B cell (primary cell): ENCODE results near the gene ZNF710. TPM values are rescaled to one million over a fixed set of nuclear protein-coding genes. Genes with fewer than 3 reads are reported as not detected.

Experiments
- ATAC-seq: fragments of 200-7000 bp; cut with Tn5 transposase; one replicate; pipeline ENCODE4 v1.10.0; 2021; ENCODE audit warnings: low read depth, mild to moderate bottlenecking, moderate number of reproducible peaks, moderate library complexity
- CTCF ChIA-PET: fragments of 350-600 bp; sonication (Branson Sonifier 250); formaldehyde crosslinking; loops from one replicate; lab custom pipeline; 2021; ENCODE audit warnings: antibody characterized with exemption, inconsistent platforms; lab: Charles Lee
- POLR2A ChIA-PET: fragments of 350-600 bp; sonication (Branson Sonifier 250); formaldehyde crosslinking; loops from one replicate; lab custom pipeline; 2021; ENCODE audit warnings: antibody characterized with exemption; lab: Charles Lee
- DNase-seq: peaks from one replicate; pipeline ENCODE4 v3.0.0; 2013
- H2AFZ ChIP-seq: 2 replicates; pipeline ENCODE4 v1.6.1; 2012; ENCODE audit warnings: mild to moderate bottlenecking, low read depth, low read length; ENCODE audit not compliant: insufficient read depth, poor library complexity, severe bottlenecking
- H3K27ac ChIP-seq, 2 donors: 1 replicate in 1 of 2; 2 replicates in 1 of 2; pipeline ENCODE4 v1.5.1; 2012 to 2013; ENCODE audit warnings: low read length in 2 of 2, mild to moderate bottlenecking in 2 of 2, moderate library complexity in 1 of 2
- H3K27me3 ChIP-seq, 4 experiments: fragments of 200-600 bp in 1 of 4; sonication (generic) in 1 of 4; replicated peaks in 1 of 4; 1 replicate in 2 of 4; 2 replicates in 2 of 4; pipeline versions ENCODE4 v1.6.1 to v1.7.0; 2013 to 2016; ENCODE audit warnings: low read length in 3 of 4, mild to moderate bottlenecking in 2 of 4, mixed read lengths in 1 of 4, moderate library complexity in 1 of 4; ENCODE audit not compliant: insufficient read depth in 4 of 4, control insufficient read depth in 3 of 4; ENCODE audit errors: control extremely low read depth in 1 of 4
- H3K36me3 ChIP-seq, 2 experiments: replicated peaks in 1 of 2; 1 replicate in 1 of 2; 2 replicates in 1 of 2; pipeline versions ENCODE4 v1.6.1 to v1.7.1; 2013; ENCODE audit warnings: low read length in 1 of 2; ENCODE audit not compliant: insufficient read depth in 2 of 2, control insufficient read depth in 1 of 2; ENCODE audit errors: control extremely low read depth in 1 of 2, extremely low read depth in 1 of 2
- H3K4me1 ChIP-seq, 2 donors: fragments of 200-600 bp in 1 of 2; sonication (generic) in 1 of 2; 1 replicate in 1 of 2; 2 replicates in 1 of 2; pipeline versions ENCODE4 v1.5.1 to v1.6.1; 2013 to 2017; ENCODE audit warnings: low read length in 2 of 2; ENCODE audit not compliant: control insufficient read depth in 2 of 2, insufficient read depth in 2 of 2
- H3K4me2 ChIP-seq: replicated peaks from 2 replicates; pipeline ENCODE3; 2012; ENCODE audit warnings: mild to moderate bottlenecking, low read depth, low read length; ENCODE audit not compliant: poor library complexity, severe bottlenecking
- H3K4me3 ChIP-seq, 5 experiments: fragments of 200-600 bp in 1 of 5; sonication (generic) in 1 of 5; 1 replicate in 3 of 5; 2 replicates in 2 of 5; pipeline versions ENCODE4 v1.5.1 to v1.7.0; 2011 to 2016; ENCODE audit warnings: low read length in 4 of 5, mild to moderate bottlenecking in 4 of 5, low read depth in 2 of 5, control low read depth in 1 of 5, moderate library complexity in 1 of 5; ENCODE audit not compliant: insufficient read depth in 1 of 5; ENCODE audit errors: control extremely low read depth in 1 of 5, extremely low read depth in 1 of 5
- H3K79me2 ChIP-seq: fragments of 200-600 bp; sonication (generic); one replicate; pipeline ENCODE4 v1.6.0; 2016; ENCODE audit warnings: low read length; ENCODE audit not compliant: control insufficient read depth, insufficient read depth
- H3K9ac ChIP-seq: fragments of 200-600 bp; sonication (generic); 2 replicates; pipeline ENCODE4 v1.6.1; 2017; ENCODE audit warnings: mild to moderate bottlenecking, low read length, moderate library complexity
- H3K9me3 ChIP-seq, 3 donors: one replicate each; pipeline versions ENCODE4 v1.6.1 to v1.7.1; 2013; ENCODE audit warnings: low read length in 2 of 3; ENCODE audit not compliant: control insufficient read depth in 2 of 3, insufficient read depth in 1 of 3; ENCODE audit errors: control extremely low read depth in 1 of 3
- H4K20me1 ChIP-seq: 2 replicates; pipeline ENCODE4 v1.6.0; 2012; ENCODE audit warnings: mild to moderate bottlenecking, low read length; ENCODE audit not compliant: insufficient read depth, control insufficient read depth, poor library complexity, severe bottlenecking
- H3K27ac Mint-ChIP-seq: one replicate; pipeline ENCODE4 v1.8.0; 2021; ENCODE audit warnings: mixed read lengths
- H3K27me3 Mint-ChIP-seq: one replicate; pipeline ENCODE4 v1.8.0; 2021; ENCODE audit warnings: mixed read lengths
- H3K4me1 Mint-ChIP-seq: one replicate; pipeline ENCODE4 v1.8.0; 2021; ENCODE audit warnings: mixed read lengths
- H3K4me3 Mint-ChIP-seq: one replicate; pipeline ENCODE4 v1.8.0; 2021; ENCODE audit warnings: mixed read lengths
- H3K9me3 Mint-ChIP-seq: one replicate; pipeline ENCODE4 v1.8.0; 2022; ENCODE audit warnings: mixed read lengths; ENCODE audit not compliant: insufficient read depth
- CTCF ChIP-seq: fragments of 200-600 bp; IDR thresholded peaks from one replicate; pipeline ENCODE4 v1.8.0; 2022; ENCODE audit warnings: antibody characterized with exemption, mild to moderate bottlenecking
- EZH2 ChIP-seq: IDR thresholded peaks from 2 replicates; pipeline ENCODE4 v1.6.1; 2012; ENCODE audit warnings: borderline replicate concordance, low read depth, mild to moderate bottlenecking, moderate library complexity, low read length; ENCODE audit not compliant: insufficient read depth, poor library complexity, severe bottlenecking
- WGBS: methylation state at CpG from one replicate; pipeline ENCODE4 v1.1.5; 2013; ENCODE audit warnings: missing lambda C conversion rate; ENCODE audit not compliant: insufficient coverage; 5-methylcytosine and 5-hydroxymethylcytosine counted together
- intact Hi-C: fragments of 100-400 bp; cut with micrococcal nuclease; formaldehyde crosslinking; loops from one replicate; pipeline ENCODE4 v1.10.0; 2022
- polyA plus RNA-seq: library from polyadenylated mRNA; depleted of rRNA; stranded (reverse); fragments of >200 nt; gene quantifications from 2 replicates; pipeline ENCODE4 v1.2.3, GENCODE V29; 2012
- total RNA-seq, 2 donors: library from RNA; stranded (reverse); fragments of 120-200 nt in 1 of 2; gene quantifications; 1 replicate in 1 of 2; 2 replicates in 1 of 2; pipeline versions ENCODE4 v1.2.3 to v1.2.4, GENCODE V29; 2013 to 2022

Gene ZNF710
- total and polyA plus RNA-seq, 2 donors (not counting 1 experiment from before 2014, with no cell fraction given), result 8.7 to 38.7 TPM

- 36% methylated on average over 10 of the region's 18 CpGs for WGBS
- Histone ChIP-seq H3K4me2 (peak overlapping the region; percentile 44), H3K79me2 (peaks cover 92% of the 10 kb centered on the region), H3K27me3 (no peaks in the 10 kb centered on the region), H3K27ac (no peak overlapping the region), H3K9me3 (no peaks in the 10 kb centered on the region), H3K36me3 (no peaks in the 10 kb centered on the region), H2AFZ (no peak overlapping the region), H4K20me1 (peaks cover 55% of the 10 kb centered on the region), H3K4me1 (peaks cover 7 to 18% of the 10 kb centered on the region in 2 donors), H3K9ac (no peak overlapping the region), H3K4me3 (no peak overlapping the region)
- Mint-ChIP-seq H3K27ac (no peak overlapping the region), H3K4me1 (peaks cover 33% of the 10 kb centered on the region), H3K9me3 (no peaks in the 10 kb centered on the region), H3K27me3 (no peaks in the 10 kb centered on the region), H3K4me3 (peak overlapping the region; percentile 15)
- POLR2A ChIA-PET, result no interaction called here
- TF ChIP-seq CTCF (no peak), EZH2 (no peak)
- no peak for DNase-seq
- CTCF ChIA-PET, result interaction anchor here (1.0 to 1.9 kb wide), 3 partner anchors 9 to 51 kb away, joined by 3 to 6 read pairs (median 4); no protein-coding TSS in a partner anchor
- intact Hi-C loops, result no loop called here
- ATAC-seq, result no peak
These were observed 19.1 kb downstream of the ZNF710 start for GRCh38 chr15:90020021-90020735.

GRCh38 chr15:90020936-90021507, 19.9 kb downstream of the ZNF710 start:
- ChIA-PET POLR2A (no interaction called here), CTCF (interaction anchor here (0.6 to 1.9 kb wide), 4 partner anchors 9 to 50 kb away, joined by 3 to 6 read pairs (median 4); no protein-coding TSS in a partner anchor)
- Histone ChIP-seq H2AFZ (no peak overlapping the region), H3K27ac (no peak overlapping the region), H3K4me3 (no peak overlapping the region), H3K79me2 (peaks cover 90% of the 10 kb centered on the region), H3K9me3 (no peaks in the 10 kb centered on the region), H3K27me3 (no peaks in the 10 kb centered on the region), H4K20me1 (peaks cover 55% of the 10 kb centered on the region), H3K9ac (no peak overlapping the region), H3K4me2 (no peak overlapping the region), H3K36me3 (no peaks in the 10 kb centered on the region), H3K4me1 (peaks cover 7 to 18% of the 10 kb centered on the region in 2 donors)
- Mint-ChIP-seq H3K9me3 (no peaks in the 10 kb centered on the region), H3K4me3 (no peak overlapping the region), H3K4me1 (peaks cover 30% of the 10 kb centered on the region), H3K27me3 (no peaks in the 10 kb centered on the region), H3K27ac (no peak overlapping the region)
- DNase-seq, result no peak
- intact Hi-C loops, result no loop called here
- no peak for ATAC-seq
- 80% methylated on average over 5 of the region's 10 CpGs for WGBS
- TF ChIP-seq CTCF (no peak), EZH2 (no peak)
